GM19043 (cell line): ENCODE results near the gene CEBPG.

ENCODE experiments used
- ATAC-seq: cut with Tn5 transposase; IDR thresholded peaks from one replicate; pipeline ENCODE4 v1.9.1; 2021; ENCODE audit warnings: low read depth; ENCODE audit not compliant: unreplicated experiment

CEBPG gene

DNA sequence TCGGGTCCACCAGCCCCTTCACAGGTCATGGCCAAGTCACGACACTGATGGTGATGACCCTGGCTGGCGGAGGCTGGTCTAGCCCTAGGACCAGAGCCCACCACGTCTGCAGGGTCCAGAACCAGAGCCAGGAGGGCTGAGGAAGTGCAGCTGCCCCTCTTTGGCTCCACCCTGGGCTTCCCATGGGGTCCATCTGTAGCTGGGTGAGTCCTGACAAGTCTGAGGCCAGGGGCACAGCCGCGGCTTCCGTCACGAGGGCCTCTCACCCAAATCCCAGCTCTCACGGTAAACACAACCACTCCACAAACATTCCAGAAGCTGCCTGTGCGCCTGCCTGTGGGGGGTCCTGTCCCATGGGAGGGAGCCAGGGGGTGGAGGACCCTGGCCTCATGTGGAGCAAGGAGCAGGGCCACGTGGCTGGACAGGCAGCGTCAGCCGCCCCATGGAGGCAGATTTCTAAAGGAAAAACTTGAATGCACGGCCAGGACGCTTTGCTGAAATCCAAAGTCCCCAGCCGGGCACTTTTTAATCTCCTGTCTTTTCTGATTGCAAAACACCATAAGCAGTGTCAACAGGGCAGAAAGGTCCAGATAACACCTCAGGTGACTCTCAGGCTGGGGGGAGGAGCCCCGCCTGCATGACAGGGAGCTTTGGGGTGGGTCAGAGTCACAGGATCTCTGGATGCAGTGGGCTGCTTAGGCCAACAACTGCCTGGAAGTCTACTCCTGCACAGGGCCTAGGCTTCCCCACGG is 29.9 kb downstream of the CEBPG start:
- no peak for ATAC-seq

DNA sequence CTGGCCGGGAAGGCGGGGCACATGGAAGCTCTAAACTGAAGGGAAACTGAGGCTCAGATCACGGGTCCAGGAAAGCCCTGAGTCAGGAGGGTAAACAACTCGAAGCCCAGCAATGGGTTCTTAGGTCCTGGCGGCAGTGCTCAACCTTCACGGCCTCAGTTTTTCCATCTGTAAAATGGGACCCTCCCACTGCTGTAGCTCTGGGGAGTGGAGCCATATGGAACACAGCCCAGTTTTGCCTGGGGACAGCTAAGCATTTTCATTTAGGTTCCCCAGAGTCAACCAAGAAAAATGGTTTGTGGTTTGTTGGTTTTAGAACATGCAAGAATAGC is 30.4 kb downstream of the CEBPG start:
- no peak for ATAC-seq

DNA sequence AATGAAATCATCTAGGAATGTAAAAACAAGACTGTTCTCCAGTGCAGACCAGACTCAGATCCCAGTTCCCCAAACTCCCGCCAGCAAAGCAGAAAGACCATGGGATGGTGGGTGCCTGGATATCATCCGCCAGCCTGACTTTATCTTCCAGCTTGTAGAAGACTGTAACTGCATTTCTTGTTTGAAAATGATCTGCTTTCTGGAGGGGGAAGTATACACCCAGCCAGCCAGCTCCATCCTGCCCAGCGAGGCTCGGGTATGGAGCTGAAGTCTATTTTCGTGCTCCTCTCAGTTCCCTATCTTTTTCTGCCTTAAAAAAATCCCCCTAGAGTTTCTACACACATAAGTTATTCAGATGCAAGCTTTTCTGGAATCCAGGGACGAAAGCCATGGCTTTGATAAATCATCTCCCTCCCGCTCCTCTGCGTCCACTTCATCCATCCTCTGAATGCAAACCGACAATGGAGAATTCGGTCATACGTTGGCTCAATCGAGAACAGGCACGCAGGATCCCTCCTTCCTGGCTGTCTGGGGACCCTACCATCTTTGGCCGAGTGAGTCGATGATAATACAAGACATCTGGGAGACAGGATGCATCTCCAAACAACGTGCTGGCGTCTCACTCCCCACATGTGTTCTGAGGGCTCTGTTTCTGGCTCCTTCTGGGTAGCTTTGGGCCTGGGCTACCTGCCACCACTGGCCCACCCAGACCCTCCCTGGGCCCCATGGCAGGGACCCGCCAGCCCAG is 31.2 kb downstream of the CEBPG start:
- no peak for ATAC-seq

DNA sequence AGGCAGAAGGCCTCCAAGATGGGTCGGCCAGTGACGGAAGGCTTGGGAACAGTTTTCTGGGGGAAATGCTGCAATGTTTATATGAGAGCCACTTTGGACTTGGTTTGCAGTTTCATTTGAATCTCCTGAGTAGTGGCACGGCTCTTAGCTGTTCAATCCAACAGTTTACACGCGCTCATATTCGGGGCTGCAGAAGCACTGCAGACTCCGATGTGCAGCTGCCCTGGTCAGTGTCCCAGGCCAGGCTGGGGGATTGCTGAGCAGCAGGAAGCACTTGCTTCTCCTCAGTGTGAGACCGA is 31.7 kb downstream of the CEBPG start:
- no peak for ATAC-seq

DNA sequence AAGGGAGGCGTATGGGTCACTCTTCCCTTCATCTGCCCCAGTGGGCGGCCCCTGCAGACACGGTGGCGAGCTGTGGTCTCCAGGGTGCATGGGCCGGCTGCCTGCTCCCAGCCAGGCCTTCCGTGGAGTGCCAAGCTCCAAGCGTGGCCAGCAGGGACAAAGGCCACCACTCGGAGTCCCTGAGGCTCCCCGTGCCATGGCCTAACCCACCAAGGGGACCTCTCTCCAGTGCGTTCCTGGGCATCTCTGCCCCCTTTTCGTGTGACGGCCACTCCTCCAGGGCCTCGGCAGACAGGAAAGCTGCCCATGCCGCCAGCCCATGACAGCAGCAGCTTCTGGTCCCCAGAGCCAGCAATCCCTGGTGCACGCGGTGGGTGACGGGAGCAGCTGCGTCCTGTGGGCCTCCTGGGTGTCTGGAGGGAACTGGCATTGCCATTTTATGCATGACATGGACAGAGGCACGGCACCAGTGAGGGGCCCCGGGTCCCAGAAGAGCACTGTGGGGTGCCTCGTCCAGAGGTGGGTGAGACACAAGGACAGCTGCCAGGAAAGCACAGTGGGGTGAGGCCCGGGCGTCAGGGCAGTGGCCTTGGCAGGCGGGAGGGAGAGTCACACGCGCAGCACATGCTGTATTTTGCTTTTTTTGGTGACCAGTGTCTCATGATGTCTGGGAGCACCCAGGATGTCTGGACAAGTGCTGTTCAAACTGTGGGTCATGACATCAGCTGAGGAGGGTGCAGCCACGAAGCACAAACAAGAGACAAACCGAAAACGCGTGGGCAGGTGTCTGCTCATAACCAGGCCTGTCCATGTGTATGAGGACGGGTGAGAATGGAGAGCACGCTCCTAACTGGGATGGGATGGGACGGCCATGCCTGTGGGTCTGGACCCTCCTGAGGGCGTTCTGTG is 32.3 kb downstream of the CEBPG start:
- no peak for ATAC-seq

DNA sequence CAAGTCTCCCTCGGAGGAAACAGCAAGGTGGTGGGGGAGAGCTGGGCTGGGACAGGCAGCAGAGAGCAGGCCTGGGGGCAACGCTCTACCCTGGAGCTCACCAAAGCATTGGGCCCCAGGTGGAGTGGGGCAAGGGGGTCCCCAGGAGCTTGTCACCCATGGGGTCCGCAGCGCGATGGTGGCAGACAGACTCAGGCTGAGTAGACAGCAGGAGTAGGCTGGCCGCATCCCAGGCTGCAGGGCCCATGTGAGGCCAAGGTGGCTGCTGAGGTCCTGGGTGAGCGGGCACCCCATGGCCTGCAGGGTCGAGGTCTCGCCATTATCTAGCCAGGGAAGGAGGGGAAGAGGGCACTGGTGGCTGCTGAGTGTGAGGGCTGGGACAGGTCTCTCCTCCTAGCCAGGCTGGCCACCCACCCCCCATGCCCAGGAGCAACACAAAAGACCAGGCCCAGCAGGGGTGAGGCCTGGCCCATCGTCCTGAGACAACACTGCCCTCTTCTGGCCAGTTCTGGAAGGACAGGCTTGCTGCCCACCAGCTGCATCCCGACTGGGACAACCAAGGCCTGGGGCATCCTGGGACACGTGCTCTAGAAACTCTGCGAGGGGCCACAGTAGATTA is 33.1 kb downstream of the CEBPG start:
- ATAC-seq = no peak

DNA sequence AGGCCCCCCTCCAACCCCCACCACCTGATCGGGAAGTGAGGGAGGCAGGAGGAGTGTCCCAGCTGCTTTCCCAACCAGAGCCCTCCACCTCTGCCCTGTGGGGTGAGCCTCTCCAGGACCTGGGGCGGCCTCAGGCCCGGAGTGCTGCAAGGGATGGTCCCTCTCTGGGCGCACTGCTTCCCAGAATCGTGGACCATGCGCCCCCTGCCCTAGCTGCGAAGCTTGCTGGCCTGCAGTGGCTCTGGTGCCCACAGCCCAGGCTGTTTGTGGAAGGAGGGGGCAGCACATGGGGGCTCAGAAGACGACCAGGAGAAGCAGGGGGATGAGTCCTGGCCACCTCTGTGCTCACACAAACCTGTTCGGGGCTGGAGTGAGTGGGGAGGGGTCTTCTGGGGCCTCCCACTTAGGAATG is 33.6 kb downstream of the CEBPG start:
- ATAC-seq = no peak

DNA sequence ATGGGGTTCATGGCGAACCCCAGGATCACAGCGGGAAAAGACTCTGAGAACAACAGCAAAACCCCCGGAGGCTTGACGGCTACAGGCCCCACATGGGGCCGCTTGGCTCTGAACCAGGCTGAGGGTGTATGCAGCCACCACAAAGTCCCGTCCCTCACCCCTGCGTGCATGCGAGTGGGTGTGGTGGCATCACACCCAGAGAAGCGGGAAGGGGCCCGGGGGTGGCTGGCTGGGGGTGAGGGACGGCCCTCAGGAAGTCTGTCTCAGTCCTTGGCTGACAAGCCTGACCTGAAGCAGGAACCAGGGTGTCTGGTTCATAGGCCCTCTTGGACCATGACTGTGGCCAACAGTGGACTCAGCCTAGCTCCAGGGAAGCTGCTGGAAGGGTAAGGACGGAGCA is 34.2 kb downstream of the CEBPG start:
- no peak for ATAC-seq

DNA sequence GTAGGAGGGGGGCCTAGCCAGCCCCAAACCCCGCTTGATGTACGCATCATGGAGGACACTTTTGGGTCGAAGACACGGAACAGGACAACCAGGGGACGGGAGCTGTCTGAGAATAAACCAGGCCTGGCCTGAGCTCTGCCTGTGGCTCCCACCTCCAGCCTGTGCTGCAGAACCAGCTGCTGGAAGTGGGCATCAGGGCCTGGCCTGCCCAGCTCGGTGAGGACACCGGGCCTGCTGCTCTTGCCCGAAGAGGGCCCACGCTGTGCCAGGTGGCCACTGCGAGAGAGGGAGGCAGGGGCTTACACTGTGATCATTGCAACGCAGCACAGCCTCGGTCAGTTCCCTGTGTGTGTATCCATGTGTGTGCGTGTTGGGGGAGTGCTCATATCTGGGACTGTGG is 34.6 kb downstream of the CEBPG start:
- no peak for ATAC-seq

DNA sequence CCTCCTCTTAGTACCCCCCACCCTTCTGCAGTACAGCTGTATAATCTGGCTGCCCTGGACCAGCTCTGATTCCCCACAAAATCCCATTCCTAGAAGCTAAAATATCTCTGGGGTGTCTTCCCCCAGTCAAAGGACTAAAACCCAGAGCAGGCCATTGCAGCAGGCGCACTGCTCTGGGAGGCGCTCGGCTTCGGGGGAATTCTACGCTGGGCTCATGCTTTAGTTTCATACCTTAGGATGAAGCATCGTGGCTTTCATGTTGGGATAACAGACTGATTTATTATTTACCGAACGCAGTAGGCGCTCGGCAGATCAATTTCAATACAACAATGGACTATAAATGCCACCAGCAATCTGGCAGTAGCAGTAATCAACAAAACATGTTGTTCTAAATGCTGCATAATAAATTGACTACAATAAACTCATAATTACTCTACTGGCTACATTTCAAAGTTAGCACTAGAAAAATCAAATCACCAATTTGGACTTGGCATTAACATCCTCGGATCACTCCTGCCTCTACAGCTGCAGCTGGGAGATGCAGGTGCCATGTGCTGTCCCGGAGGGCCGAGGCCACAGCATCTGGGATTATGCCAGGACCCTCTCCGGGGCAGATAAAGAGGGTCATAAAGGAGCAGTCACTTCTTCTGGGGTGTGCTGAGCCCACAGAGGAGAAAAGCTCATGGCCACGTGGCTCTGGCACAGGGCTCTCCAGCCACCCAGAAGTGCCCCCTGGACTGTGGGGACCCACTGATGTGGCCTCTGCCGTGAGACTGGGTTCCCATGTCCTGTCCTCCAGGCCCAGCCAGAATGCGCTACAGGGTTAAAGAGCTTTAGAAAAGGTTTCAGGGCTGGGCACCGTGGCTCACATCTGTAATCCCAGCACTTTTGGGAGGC is 35.3 kb downstream of the CEBPG start:
- no peak for ATAC-seq

DNA sequence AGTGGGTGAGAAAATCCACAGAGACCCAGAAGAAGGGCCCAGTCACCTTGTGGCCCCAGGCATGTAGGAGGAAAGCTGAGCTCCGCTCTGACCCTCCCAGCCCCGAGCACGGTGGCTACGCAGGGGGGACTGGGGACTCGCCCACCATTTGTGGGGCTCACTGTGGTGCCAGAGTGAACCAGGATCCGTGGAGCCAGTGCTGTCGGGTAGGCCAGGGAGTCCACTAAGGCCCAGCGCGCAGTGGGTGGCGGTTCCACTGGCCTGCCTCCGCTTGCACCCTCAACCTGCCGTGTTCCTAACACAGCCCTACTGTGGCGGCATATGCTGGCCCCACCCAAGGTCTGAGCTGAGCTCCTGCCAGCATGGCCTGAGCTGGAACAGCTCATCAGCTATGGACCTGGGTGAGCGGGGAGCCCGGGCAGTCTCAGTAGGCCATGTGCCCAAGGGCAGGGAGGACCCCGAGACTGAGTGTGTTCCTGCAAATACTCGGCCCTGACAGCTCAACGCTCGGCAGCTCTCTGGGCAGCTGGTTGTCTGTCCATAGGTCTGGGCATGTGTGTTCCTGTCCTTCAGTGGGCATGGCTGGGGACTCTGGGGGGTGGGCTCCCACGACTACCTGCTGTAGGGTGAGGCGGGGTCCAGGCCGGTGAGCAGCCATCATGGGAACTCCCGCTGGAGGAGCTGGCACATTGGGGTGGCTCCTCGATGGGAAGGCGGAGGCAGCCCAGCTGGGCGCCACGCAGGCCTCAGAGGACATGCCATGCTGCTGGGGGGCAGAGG is 36.6 kb downstream of the CEBPG start:
- no peak for ATAC-seq

DNA sequence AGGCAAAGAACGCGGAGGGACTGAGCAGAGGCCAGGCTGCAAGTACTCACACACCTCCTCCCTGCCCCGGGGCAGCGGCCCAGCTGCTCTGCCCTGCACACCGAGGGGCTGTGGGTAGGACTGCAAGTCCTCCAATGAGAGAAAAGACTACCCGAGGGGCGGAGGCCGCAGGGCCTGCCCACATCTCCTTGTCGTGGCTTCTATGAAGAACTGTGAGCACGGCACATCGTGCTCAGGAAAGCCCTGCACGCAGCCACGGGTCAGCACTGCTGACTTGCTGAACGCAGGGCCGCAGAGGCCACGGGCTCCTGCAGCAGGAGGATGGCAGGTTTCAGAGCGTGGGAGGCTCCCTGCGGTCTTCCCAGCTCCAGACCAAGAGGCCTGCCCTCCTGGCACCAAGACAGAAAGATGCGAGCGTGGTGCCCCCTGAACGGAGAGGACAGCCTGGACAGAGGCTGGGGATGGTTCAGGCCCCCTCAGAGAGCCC is 37.4 kb downstream of the CEBPG start:
- no peak for ATAC-seq

DNA sequence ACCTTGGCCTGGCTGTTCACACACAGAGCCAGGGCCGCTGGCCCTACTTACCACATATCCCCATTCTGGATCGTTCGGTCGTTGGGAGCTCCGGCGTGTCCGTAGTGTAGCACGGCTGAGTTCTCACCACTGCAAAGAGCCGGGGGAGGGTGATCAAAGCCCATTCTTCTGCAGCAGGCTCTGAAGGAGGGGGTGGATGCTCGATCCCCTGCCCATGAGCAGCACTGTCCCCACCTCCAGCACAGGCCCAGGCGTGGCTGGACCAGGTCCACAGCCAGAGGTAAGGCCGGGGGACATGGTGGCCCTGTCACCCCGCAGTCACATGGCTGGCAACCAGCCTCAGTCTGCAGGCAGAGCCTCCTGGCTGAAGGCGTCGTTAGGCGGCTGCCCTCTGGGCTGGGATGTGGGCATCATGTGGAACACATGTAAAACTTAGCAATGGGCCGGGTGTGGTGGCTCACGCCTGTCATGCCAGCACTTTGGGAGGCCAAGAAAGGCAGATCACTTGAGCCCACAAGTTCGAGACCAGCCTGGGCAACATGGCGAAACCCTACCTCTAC is 38.2 kb downstream of the CEBPG start:
- no peak for ATAC-seq

DNA sequence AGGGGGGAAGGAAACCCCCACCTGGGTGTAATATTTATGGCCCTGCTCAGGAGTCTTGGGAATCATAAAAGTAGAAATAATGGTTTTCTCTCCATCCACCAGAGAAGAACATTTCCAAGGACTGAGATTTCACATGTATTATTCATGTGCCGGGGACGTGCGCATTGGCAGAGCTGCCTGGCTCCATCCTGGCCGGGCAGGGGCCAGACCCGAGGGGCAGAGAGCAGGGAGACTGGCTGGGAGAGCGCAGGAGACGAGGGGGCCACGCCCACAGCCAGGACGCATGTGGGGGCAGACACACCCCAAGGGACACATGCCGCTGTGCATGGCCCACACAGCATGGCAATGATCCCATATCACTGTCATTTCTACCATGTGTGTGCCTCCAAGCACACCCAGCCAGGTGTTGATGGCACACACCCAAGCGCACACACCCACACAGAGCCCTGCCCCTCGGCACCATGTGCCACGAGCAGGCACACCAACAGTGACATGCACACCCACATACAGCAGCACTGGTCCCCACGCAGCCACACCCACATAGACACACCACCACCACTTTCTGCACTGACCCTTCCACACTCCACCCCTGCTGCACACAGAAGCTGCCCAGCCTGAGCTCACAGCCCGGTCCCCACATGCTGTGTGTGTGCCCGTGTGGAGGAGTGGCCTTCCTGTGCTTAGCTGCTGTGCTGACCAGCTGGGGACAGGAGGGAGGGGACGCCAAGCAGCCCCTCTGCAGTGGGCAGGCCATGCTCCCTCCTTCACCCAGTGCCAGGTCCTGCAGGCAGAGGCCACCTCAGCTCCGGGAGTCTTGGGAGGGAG is 39.3 kb downstream of the CEBPG start:
- ATAC-seq = no peak

DNA sequence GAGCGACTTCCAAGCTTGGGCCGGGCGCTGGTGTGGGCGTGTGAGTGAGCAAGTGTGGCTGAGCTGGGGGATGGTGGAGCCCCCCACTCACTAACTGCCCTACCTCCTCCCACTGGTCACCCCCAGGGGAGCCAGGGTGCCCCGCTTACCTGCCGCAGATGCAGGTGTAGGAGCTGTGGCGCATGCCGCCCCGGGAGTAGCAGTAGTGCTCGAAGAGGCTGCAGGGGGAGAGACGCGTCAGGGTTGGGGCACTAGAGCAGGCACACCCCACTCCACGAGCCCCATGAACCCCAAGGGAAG is 39.9 kb downstream of the CEBPG start:
- no peak for ATAC-seq

DNA sequence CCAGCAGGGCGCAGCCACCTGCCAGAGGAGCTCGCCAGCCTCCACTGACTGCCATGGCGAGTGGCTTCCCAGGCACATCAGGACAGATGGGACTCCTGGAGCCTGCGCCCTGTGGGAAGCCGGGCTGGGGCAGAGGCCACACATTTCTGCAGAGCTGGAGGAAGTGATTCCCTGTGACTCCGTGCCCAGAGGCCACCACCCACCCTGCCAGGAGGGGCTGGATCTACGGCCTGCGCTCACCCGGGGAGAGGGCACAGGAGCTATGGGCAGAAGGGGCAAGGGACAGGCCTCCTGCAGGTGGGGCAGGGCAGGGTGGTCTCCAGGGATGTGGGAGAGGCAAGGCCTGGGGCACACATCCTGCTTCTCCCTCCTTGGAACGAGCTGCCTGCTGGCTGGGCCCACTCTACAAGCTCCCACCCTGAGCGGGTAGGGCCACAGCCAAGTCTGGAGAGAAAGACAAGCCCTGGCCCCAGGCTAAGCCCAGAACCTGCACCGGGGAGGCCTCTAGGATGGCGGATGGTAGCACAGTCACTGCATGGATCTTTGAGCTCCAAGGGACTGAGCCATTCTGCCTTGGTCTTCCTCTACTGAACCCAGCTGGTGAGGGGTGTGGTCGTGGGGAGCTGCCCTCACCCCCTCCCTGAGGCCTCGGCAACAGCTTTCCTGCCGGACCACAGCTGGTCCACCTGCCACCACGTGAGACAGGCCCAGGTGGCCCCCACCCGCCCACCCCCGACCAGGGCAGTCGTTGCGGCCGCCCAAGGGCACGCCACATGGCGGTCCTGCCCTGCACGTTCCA is 40.6 kb downstream of the CEBPG start:
- no peak for ATAC-seq
